GM23338 (cell line): ENCODE measurements around the gene PSIP1.

Experiments used
- CREB1 ChIP-seq: fragments of 250-450 bp; sonication (Bioruptor Pico); IDR thresholded peaks from 2 replicates; pipeline ENCODE4 v1.5.0; 2020; ENCODE audit warnings: low read depth, mild to moderate bottlenecking, moderate library complexity
- EZH2 ChIP-seq: fragments of 200-600 bp; sonication (generic); IDR thresholded peaks from one replicate; pipeline ENCODE4 v1.8.0; 2017; ENCODE audit warnings: antibody characterized with exemption, mild to moderate bottlenecking, low read depth; ENCODE audit not compliant: unreplicated experiment
- EZH2phosphoT487 ChIP-seq: fragments of 200-600 bp; sonication (generic); IDR thresholded peaks from one replicate; pipeline ENCODE4 v1.8.1; 2018; ENCODE audit warnings: antibody characterized with exemption; ENCODE audit not compliant: unreplicated experiment
- POLR2AphosphoS5 ChIP-seq: IDR thresholded peaks from 2 replicates; pipeline ENCODE4 v1.6.1; 2016; ENCODE audit warnings: antibody characterized with exemption, low read depth
- ZNF114 ChIP-seq: fragments of 250-450 bp; sonication (Bioruptor Pico); IDR thresholded peaks from 2 replicates; pipeline ENCODE4 v1.5.0; 2020; ENCODE audit warnings: mild to moderate bottlenecking, moderate library complexity
- ZNF331 ChIP-seq: fragments of 250-450 bp; sonication (Bioruptor Pico); IDR thresholded peaks from 2 replicates; pipeline ENCODE4 v1.5.0; 2020; ENCODE audit warnings: low read depth, mild to moderate bottlenecking, moderate library complexity
- TF ChIP-seq, protein P1 (sequence below), 2 experiments: fragments of 200-600 bp in 1 of 2; sonication (generic) in 1 of 2; conservative IDR thresholded peaks; 2 replicates each; pipeline versions ENCODE4 v1.5.1 to v1.6.1; 2016 to 2017; ENCODE audit warnings: antibody characterized with exemption in 2 of 2, low read depth in 2 of 2, mild to moderate bottlenecking in 2 of 2, moderate library complexity in 1 of 2
- TF ChIP-seq, protein P2 (sequence below): IDR thresholded peaks from one replicate; pipeline ENCODE4 v1.6.1; 2018; ENCODE audit warnings: antibody characterized with exemption; ENCODE audit not compliant: unreplicated experiment

DNA sequence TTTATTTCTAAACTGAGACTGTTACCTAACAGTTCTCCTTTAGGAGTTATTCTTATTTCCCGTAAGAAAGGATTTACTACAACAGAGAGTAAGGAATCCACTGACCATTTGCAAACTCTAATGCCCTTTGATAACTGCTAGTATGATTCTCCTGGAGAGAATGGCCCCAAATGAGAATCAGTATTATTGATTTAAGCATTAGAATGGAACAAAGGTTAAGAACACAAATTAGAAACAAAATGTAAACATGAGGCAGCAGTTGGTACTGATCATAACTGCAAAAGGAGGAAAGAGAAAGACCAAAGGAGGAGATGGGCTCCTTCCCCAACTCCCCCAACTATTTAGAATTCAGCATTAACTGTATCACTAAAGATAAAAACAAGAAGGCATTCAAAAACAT lies 30.7 kb downstream of the PSIP1 start:
- TF ChIP-seq, protein P1, sequence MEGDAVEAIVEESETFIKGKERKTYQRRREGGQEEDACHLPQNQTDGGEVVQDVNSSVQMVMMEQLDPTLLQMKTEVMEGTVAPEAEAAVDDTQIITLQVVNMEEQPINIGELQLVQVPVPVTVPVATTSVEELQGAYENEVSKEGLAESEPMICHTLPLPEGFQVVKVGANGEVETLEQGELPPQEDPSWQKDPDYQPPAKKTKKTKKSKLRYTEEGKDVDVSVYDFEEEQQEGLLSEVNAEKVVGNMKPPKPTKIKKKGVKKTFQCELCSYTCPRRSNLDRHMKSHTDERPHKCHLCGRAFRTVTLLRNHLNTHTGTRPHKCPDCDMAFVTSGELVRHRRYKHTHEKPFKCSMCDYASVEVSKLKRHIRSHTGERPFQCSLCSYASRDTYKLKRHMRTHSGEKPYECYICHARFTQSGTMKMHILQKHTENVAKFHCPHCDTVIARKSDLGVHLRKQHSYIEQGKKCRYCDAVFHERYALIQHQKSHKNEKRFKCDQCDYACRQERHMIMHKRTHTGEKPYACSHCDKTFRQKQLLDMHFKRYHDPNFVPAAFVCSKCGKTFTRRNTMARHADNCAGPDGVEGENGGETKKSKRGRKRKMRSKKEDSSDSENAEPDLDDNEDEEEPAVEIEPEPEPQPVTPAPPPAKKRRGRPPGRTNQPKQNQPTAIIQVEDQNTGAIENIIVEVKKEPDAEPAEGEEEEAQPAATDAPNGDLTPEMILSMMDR (conservative IDR thresholded peaks at IDR 0.05; ENCODE audit: low read depth in 2 of 2) = no peak
- TF ChIP-seq POLR2AphosphoS5 (no peak), EZH2 (no peak), EZH2phosphoT487 (no peak), CREB1 (CRISPR knock-in tag) (no peak), ZNF331 (CRISPR knock-in tag) (no peak), ZNF114 (no peak)
- TF ChIP-seq, protein P2, sequence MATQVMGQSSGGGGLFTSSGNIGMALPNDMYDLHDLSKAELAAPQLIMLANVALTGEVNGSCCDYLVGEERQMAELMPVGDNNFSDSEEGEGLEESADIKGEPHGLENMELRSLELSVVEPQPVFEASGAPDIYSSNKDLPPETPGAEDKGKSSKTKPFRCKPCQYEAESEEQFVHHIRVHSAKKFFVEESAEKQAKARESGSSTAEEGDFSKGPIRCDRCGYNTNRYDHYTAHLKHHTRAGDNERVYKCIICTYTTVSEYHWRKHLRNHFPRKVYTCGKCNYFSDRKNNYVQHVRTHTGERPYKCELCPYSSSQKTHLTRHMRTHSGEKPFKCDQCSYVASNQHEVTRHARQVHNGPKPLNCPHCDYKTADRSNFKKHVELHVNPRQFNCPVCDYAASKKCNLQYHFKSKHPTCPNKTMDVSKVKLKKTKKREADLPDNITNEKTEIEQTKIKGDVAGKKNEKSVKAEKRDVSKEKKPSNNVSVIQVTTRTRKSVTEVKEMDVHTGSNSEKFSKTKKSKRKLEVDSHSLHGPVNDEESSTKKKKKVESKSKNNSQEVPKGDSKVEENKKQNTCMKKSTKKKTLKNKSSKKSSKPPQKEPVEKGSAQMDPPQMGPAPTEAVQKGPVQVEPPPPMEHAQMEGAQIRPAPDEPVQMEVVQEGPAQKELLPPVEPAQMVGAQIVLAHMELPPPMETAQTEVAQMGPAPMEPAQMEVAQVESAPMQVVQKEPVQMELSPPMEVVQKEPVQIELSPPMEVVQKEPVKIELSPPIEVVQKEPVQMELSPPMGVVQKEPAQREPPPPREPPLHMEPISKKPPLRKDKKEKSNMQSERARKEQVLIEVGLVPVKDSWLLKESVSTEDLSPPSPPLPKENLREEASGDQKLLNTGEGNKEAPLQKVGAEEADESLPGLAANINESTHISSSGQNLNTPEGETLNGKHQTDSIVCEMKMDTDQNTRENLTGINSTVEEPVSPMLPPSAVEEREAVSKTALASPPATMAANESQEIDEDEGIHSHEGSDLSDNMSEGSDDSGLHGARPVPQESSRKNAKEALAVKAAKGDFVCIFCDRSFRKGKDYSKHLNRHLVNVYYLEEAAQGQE = no peak
